AG04450 (cell line): ENCODE data around the gene GNAZ. TPM values are rescaled to one million over a fixed set of nuclear protein-coding genes. Genes with fewer than 3 reads are reported as not detected.

Source experiments
- CTCF ChIA-PET: fragments of 300-600, 350-600 bp; formaldehyde crosslinking; extraction: SDS; loops from one replicate; lab custom pipeline; 2022; ENCODE audit warnings: antibody characterized with exemption, inconsistent platforms; lab: Charles Lee
- POLR2A ChIA-PET: fragments of 350-600 bp; formaldehyde crosslinking; extraction: SDS; loops from one replicate; lab custom pipeline; 2021; ENCODE audit warnings: antibody characterized with exemption, inconsistent platforms; lab: Yijun Ruan, JAX
- DNase-seq: peaks from one replicate; pipeline ENCODE4 v3.0.0-alpha.2; 2011; ENCODE audit warnings: low read depth, low spot score
- H3K27ac ChIP-seq: one replicate; pipeline ENCODE4 v1.5.1; 2012; ENCODE audit warnings: low read depth, low read length, control low read depth
- H3K27me3 ChIP-seq: one replicate; pipeline ENCODE4 v1.6.0; 2012; ENCODE audit warnings: low read length; ENCODE audit not compliant: control insufficient read depth, insufficient read depth
- H3K4me3 ChIP-seq: 2 replicates; pipeline ENCODE4 v1.5.1; 2011; ENCODE audit warnings: mild to moderate bottlenecking, low read depth, low read length, control low read depth
- H3K9me3 ChIP-seq: 2 replicates; pipeline ENCODE4 v1.5.1; 2012; ENCODE audit warnings: low read length; ENCODE audit not compliant: control insufficient read depth, insufficient read depth
- CTCF ChIP-seq: IDR thresholded peaks from 2 replicates; pipeline ENCODE4 v1.5.1; 2011; ENCODE audit warnings: low read depth, low read length, control low read depth, inconsistent platforms
- polyA plus RNA-seq: library from polyadenylated mRNA; depleted of rRNA; stranded (reverse); fragments of >200 nt; gene quantifications from 2 replicates; pipeline ENCODE4 v1.2.3, GENCODE V29; 2011

GNAZ gene
- polyA plus RNA-seq, 1 experiment = 0.25 TPM

GRCh38 chr22:23029521-23030228 lies 40.6 kb upstream of the GNAZ start:
- ChIA-PET CTCF (no interaction called here), POLR2A (interaction anchor here (0.6 kb wide), 1 partner anchor 355 kb away, joined by 3 read pairs; no protein-coding TSS in a partner anchor)
- no peak for TF ChIP-seq CTCF

GRCh38 chr22:23031381-23031780 lies 38.9 kb upstream of the GNAZ start:
- no peak for DNase-seq
- H3K4me3 ChIP-seq = no peak overlapping the region
- H3K27me3 ChIP-seq = peaks cover 1% of the 10 kb centered on the region
- H3K27ac ChIP-seq = no peak overlapping the region
- ChIA-PET CTCF (no interaction called here), POLR2A (no interaction called here)
- H3K9me3 ChIP-seq = no peaks in the 10 kb centered on the region
- no peak for TF ChIP-seq CTCF

More at GRCh38 chr22:23029521-23030228, 40.6 kb upstream of the GNAZ start:
- no peak overlapping the region for H3K27ac ChIP-seq
- no peak for DNase-seq
- no peak overlapping the region for H3K4me3 ChIP-seq
- peaks cover 2% of the 10 kb centered on the region for H3K27me3 ChIP-seq
- H3K9me3 ChIP-seq = no peaks in the 10 kb centered on the region

GRCh38 chr22:23031786-23032185 lies 38.5 kb upstream of the GNAZ start:
- Histone ChIP-seq H3K27ac (no peak overlapping the region), H3K27me3 (no peaks in the 10 kb centered on the region), H3K9me3 (no peaks in the 10 kb centered on the region), H3K4me3 (no peak overlapping the region)
- POLR2A ChIA-PET = no interaction called here
- no peak for DNase-seq
- CTCF ChIA-PET = no interaction called here
- TF ChIP-seq CTCF = no peak

- Histone ChIP-seq H3K9me3 (no peaks in the 10 kb centered on the region), H3K27me3 (no peaks in the 10 kb centered on the region), H3K27ac (no peak overlapping the region), H3K4me3 (no peak overlapping the region)
- no peak for DNase-seq
- no peak for TF ChIP-seq CTCF
- POLR2A ChIA-PET = no interaction called here
- CTCF ChIA-PET = no interaction called here
These were observed 37.7 kb upstream of the GNAZ start for GRCh38 chr22:23032658-23033057.

DNA sequence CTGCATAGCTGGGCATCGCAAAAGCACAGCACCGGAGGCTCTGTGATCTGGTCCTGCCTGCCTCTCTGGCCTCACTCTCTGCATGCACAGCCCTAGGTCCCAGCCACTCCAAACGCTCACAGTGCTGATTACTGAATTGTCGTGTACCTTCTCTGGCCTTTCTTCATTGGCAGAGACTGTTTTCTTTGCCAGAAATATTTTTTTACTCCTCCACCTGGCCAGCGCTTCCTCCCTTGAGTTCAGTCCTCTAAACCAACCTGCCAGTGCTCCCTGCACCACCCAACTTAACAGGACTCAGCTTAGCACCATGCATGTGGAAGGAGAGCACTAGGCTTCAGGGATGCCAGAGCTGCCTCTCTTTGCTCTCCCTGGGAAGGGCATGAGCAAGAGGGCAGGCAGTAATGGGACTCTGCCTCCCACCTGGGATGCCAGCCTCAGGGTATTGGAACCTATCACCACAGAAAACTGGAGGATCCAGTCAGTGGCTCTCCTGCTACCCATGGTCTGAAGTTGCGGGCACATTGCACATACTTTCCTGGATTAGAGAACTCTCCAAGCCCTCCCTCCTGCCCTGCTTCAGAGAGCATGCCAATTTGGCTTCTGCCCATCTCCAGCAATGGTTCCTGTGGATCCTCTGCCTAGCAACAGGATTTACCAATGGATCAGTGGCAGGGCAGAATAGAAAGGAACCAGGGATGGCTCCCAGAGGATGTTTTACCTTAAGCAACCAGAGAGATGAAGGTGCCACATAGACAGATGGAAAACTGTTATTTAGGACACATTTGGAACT lies 37.0 kb upstream of the GNAZ start:
- Histone ChIP-seq H3K27me3 (no peaks in the 10 kb centered on the region), H3K9me3 (no peaks in the 10 kb centered on the region), H3K4me3 (no peak overlapping the region), H3K27ac (no peak overlapping the region)
- no peak for DNase-seq
- ChIA-PET POLR2A (no interaction called here), CTCF (no interaction called here)
- TF ChIP-seq CTCF = no peak
